ENCODE measurements around the gene CABLES2.

The CABLES2 gene

DNA sequence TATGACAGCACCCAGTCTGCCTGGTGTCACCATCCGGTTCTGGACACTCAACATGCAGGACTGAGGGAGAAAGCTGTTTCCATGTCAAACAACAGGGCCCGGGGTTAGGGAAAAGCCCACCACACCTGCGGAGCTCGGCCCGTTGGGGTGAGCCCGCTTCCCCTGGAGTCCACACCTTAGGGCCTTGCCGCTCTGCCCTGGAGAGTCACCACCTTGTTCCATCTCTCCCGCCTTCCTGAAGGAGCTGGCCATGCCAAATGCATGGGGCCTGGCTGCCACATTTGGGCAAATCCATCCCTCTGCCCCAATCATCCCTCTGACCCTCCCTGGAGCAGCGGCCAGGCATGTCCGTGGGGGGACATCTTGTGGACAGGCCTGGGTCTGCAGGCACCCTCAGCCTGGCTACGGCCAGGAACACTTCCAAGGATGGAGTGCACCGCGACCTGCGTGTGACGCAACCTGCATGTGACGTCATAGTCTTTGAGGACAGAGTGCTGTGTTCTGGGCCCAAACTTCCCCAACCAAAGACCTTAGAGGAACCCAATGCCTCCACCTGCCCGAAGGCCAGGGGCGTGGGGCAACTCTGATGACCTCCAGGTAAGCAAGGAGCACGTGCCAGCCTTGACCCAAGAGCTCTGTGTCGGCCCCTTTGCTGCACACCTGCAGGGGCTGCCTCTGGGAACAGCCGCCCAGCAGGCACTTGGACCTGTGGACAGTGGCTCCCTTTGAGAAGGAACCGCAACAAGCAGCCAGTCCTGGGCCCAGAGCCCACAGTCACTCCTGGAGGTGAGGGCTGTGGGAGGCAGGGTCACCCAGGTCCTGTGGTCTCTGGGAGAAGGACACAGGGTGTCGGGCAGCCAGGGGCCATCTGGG is 1.7 kb downstream of the CABLES2 start:
- no peak for DNase-seq (ENCODE audit: low read depth in 2 of 2)

DNA sequence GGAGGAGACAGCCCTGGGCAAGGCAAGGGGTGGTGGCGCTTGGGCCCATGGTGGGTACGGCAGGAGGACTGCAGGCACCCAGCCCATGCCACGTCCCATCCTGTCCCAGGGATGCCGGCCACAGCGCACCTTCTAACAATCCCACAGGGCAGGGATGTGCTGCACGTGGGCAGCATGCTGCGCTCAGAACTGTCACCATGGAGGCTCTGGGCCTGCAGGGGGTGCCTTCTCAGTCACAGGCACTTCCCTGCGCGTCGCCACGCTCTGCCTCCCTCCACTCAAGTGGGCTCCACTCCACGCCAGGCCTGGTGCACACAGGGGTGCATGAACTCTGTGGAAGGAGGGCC is 2.4 kb downstream of the CABLES2 start:
- DNase-seq (ENCODE audit: low read depth in 2 of 2) = no peak

GRCh38 chr20:62404112-62404665 is 2.9 kb downstream of the CABLES2 start:
- DNase-seq (ENCODE audit: low read depth in 2 of 2) = no peak

DNA sequence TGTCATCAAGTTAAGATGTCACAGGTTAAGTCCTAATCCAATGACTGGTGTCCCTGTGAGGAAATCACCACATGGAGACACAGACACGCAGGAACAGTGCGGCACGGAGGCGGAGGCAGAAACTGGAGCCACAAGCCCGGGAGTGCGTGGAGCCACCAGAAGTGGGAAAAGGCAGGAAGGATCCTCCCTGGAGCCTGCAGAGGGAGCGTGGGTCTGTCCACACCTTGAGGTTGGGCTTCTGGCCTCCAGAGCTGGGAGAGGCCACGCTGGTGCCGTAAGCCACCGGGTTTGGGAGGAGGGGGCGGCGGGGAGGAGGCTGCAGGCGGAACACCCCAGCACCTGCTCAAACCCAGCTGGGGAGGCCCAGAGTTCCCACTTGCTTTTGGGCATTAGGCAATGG is 3.8 kb downstream of the CABLES2 start:
- DNase-seq (ENCODE audit: low read depth in 2 of 2) = no peak

- no peak for DNase-seq (ENCODE audit: low read depth in 2 of 2)
Observed at GRCh38 chr20:62402456-62403150, 4.5 kb downstream of the CABLES2 start.

- DNase-seq (ENCODE audit: low read depth in 2 of 2) = no peak
Observed at GRCh38 chr20:62401331-62401779, 5.7 kb downstream of the CABLES2 start.

- no peak for DNase-seq (ENCODE audit: low read depth in 2 of 2)
Observed at GRCh38 chr20:62400541-62400940, 6.5 kb downstream of the CABLES2 start.

GRCh38 chr20:62400021-62400420 is 7.1 kb downstream of the CABLES2 start:
- DNase-seq (ENCODE audit: low read depth in 2 of 2) = no peak

- no peak for DNase-seq (ENCODE audit: low read depth in 2 of 2)
Observed at GRCh38 chr20:62398120-62398821, 8.8 kb downstream of the CABLES2 start.

GRCh38 chr20:62396367-62397239 is 10.5 kb downstream of the CABLES2 start:
- DNase-seq (ENCODE audit: low read depth in 2 of 2) = no peak

DNA sequence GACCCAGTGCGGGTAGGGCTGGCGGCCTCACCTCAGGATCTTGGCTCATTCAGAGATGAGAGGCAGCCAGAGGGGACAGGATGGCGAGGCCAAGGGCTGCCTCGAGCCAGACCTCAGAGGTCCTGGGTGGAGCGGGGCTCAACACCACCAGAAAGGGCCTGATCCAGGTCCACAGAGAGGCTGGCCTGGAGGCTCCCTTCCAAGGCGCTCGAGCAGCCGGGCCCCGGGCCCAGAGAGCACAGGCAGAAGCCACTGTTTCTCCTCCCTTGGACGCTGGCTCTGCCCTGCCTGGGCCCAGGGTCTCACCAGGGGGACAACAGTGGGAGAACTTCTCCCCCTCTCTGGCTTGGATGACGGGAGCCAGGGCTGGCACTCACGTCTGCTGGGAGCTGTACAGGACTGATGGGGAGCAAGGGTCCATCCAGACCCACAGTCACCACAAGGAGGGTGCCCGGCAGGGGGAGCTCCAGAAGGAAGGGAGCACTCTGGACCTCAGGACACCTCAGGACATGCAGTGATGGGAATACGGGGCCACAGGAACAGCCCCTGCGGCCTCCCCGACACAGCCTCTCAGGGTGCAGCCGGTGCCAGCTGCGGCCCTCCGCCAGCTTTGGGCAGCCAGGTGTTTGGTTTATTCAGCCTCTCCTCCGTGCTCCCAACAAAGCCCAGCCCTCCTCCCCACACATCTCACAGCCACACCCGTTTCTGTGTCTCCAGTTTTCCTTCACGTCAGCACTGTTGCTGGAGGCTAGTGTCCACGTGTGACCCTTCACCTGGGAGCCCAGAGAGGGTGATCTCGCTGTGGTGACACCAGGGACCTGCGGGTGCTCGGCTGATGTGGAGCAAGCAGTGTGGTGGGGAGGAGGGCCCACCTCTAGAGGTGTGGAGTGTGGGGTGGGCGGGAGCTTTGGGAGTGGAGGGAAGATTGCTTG is 11.5 kb downstream of the CABLES2 start:
- DNase-seq (ENCODE audit: low read depth in 2 of 2) = no peak

DNA sequence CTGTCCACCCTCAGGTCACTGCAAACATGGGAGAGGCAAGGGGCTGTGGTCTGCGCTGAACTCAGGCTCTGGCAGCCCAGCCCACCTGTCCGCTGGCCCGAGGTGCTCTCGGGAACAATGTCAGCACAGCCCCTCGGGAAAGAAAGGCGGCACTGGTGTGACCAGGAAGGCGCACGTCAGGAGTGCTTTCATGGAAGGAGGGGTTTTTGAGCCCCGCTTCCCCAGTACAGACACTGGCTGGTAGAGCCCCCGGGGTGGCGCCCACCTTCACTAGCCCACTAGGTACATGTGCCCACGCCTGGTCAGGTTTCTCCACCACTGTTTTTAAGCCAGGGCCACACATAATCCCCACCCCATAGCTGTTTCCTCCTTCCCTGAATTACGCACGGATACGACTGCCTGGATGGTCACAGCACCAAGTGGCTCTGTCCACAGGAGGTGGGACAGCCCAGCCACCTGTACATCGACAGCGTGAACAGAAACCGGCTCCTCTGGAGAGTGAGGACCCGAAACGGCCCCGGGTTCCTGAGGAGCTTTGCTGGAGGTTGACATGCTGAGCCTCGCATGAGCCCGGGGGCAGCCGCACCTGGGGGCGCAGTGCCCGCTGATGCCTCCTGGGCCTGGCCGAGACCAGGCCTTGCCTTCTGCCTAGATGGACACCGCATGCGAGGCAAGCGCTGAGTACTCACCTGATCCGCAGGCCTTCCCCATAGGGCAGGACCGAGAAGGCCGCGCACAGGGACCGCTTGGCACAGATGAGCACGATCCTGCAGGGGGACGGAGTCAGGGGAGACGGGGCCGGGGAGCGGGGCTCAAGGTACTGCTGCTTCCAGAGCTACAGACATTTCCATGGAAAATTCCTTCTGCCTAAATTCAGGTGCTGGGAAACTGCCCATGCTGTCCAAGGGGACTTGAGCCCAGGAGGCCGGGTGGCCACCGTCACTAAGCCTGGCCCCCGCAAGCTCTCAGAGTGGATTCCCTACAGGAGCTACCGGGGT is 12.5 kb downstream of the CABLES2 start:
- DNase-seq (ENCODE audit: low read depth in 2 of 2) = no peak

DNA sequence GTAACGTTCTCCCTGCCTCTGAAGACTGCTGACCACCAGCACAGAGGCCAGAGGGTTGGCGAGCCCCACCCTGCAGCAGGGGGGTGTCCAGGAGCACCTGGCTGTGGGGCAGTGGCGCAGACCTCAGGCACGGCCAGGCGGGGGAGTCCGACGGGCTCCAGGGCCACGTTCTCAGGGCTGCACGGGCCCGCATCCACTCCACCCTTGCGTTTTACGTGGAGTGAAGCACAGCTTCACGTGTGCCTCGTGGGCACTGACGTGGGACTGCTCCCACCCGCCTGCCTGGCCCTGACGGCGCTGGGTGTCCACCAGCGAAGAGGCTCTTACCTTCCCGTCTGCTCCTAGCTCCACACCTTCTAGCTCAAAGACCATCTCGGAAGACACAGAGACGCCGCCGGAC is 13.3 kb downstream of the CABLES2 start:
- no peak for DNase-seq (ENCODE audit: low read depth in 2 of 2)

DNA sequence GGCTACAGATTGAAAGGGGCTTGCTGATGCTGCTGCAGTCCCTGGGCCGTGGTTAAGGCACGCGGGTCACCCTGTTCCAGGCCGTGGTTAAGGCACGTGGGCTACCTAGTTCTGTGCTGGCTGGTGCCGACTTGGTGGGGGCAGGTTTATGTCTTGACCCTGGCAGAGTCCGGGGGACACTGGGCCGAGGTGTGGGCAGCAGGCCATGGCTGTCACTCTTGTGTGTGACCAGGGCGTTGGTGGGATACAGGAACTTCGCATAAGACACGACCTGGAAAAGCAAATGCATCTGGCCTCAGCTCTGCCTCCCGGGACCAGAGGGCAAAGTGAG is 13.8 kb downstream of the CABLES2 start:
- no peak for DNase-seq (ENCODE audit: low read depth in 2 of 2)

GRCh38 chr20:62392621-62393334 is 14.3 kb downstream of the CABLES2 start:
- DNase-seq (ENCODE audit: low read depth in 2 of 2) = no peak

- DNase-seq (ENCODE audit: low read depth in 2 of 2) = no peak
Observed at GRCh38 chr20:62392077-62392418, 15.0 kb downstream of the CABLES2 start.

DNA sequence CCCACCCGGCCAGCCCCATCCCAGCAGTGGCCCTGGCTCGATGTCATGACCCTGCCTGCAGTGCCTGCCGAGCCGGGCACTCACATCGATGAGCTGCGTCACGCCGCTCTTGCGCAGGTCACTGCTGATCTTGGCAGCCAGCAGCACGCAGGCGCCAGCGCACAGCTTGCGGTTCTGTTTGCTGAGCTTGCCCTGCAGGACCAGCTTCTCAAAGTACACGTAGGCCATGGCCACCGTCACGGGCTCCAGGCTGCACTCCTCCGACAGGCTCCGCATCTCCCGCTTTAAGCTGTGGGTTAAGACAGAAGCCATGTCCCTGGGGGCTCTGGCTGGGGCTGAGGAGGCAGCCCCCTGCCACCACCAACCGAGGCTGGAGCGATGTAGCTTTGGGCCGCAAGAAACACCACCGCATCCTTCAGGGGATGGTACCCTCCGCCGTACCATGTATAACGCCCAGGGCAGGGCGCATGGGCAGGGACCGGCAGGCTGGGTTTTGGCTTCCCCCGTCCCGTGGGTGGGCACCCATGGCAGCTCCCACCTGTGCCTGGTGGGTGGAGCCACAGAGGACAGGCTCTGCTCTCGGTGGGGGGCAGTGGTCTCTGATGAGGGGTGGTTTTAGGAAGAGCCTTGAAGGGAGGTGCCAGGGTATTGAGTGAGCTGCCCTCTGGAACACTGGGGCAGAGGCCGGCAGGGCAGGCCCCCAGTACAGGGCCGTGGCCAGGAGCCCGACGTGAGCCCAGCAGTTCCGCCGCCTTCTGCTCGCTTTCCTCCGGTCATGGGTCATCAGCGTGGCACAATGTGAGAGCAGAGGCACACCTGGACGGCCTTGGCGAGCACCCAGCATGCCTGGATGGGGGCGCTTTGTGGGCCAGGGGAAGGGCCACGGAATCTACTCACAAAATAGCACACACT is 15.7 kb downstream of the CABLES2 start:
- no peak for DNase-seq (ENCODE audit: low read depth in 2 of 2)

All from stimulated activated CD8-positive, alpha-beta memory T cell treated with anti-CD3 and anti-CD28 coated beads, Interleukin-15, amount 100 ng/mL, for 48 hours (primary cell).